ENCODE data around the gene IGHMBP2.
"Not testable (repeated sequence)": the region's sequence is repeated elsewhere in the genome, so short reads cannot be mapped to it uniquely, and the experiment has no call there.

Gene IGHMBP2

GRCh38 chr11:68903288-68904247 lies at the start of gene IGHMBP2, which contains the start of gene MRPL21:
TSS of gene IGHMBP2 (plus strand) at chr11:68903891. CDS start at chr11:68903953, 62 bp downstream.
TSS of gene MRPL21 (minus strand) at chr11:68903832. CDS start at chr11:68903810, 22 bp downstream.
- DNase-seq: peak; percentile 86

DNA sequence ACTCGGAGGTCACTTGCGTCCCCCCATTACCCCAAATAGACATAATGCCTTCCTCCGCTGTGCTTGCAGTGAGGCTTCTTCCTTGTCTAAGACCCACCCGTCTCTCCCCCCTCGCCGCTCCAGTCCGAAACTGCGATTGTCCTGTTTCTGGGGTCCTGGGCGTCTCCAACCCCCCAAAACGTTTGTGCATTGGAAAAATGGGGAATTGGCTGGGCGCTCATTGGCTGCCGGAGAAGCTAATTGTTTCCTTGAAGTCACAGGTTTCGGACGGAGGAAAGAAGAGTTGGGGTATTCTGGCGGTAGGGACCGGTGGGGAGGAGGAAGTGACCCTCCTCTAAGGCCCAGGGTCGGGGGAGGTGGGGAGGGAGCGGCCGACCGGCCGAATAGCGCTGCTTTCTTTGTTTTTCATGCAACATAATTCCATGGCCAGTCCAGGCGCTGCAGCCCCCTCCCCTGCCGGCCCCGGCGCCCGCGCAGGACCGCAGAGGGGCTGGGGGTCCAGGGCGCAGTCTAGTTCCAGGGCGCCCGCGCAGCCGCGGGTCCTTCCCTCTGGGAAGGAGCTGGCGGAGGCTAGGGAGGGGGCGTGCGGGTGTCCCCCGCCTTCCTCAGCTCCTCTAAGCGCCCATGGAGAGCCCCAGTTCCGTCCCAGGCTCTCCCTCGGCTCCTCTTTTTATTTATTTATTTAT lies 49.3 kb upstream of the IGHMBP2 start:
- no peak for DNase-seq

DNA sequence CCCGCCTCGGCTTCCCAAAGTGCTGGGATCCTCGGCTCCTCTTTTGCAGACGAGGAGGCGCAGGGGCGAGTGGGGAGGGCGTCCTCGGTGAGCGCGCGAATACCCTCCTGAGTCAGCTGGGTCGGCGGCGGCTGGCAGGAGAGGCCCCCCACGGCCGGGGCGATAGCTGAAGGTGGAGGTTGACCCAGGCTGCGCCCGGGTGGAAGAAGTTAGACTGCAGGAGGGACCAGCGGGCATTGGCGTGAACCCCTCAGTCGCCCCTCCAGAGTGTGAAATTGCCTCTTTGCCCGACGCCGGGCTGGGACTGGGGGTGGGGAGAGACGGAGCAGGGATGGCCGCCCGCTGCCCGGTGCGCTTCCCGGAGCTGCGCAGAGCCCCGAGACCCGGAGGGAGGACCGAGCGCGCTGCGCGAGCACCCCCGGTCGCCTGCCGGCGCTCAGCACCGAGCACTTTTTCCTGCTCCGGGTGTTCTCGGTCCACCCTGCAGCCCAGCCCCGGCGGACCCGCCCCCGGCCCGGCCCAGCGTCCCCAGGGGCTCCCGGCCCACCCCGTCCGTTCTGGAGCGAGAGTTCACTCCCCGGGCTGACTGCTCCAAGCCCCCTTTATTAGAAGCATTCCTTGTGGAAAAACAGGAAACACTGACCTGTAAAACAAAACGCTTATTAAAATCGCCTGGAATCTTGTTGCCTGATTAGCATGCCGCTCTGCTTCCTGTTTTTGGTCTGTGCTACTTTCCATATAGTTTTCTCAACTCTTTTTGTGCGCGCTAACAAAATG lies 48.3 kb upstream of the IGHMBP2 start:
- no peak for DNase-seq

GRCh38 chr11:68856425-68857030 lies 47.2 kb upstream of the IGHMBP2 start:
- not testable (repeated sequence) for DNase-seq

DNA sequence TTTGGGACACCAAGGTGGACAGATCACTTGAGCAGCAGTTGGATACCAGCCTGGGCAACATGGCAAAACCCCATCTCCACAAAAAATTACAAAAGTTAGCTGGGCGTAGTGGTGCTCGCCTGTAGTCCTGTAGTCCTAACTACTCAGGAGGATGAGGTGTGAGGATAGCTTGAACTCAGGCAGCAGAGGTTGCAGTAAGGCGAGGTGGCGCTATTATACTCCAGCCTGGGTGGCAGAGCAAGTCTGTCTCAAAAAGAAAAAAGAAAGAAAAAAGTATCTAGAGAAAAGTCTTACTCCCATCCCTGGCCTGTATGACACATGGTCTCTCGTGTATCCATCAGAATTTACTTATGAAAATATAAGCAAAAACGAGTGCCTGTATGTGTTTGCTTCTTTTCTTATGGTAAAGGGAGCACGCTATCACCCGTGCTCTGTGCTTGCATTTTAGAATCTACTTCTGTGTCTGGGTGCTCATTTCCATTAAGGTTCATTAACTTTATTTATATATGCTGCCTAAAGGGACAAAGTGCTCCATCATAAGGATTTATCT lies 46.6 kb upstream of the IGHMBP2 start:
- DNase-seq: no peak

GRCh38 chr11:68859123-68859522 lies 44.6 kb upstream of the IGHMBP2 start:
- DNase-seq: no peak

DNA sequence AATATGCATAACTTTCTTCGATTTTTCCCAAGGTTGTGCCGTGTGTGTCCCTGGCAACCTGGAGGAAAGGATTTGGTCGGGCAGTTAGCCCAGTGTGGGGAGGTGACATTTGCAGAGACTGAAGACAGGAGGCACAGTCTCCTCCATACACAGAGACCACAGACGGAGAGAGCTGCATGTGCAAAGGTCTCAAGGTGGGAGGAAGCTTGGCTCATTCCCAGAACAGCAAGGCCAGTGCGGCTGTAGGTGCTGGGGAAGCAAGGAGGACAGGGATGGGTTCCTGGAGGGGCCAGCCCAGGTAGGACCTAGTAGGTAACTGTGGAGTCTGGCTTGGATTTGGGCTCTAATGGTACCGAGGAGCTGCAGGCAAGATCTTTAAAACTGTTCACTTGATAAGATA lies 41.3 kb upstream of the IGHMBP2 start:
- no peak for DNase-seq

DNA sequence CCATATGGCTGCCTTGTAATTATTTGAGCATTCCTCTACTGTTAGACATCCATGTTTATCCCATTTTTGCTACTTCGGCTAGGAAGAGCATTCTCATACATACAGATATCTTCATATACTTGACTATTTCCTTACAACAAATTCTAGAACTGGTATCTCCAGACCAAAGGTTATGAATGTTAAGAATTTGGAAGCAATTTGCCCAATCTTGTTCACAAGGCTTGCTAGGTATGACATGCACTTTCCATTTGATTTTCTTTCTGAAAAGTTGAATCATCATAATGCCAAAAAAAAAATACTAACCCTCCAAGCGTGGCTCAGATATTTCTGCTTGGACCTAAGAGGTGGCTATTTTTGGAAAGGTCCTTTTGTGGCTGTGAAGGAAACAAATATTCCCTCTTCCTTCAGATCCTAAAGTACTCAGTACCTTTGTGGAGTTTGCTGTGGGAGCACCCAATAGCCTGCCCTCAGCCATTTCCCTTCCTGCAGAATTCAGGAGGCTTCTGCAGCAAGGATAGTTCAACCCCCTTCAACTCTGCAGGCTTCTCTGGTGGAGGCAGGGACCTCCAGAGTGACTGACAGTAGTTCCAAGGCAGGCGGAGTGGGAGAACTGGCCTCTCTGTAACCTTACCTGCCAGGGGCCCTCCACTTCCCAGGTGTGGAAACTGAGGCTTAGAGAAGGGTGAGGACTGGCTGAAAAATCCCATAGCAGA lies 40.0 kb upstream of the IGHMBP2 start:
- DNase-seq: no peak

DNA sequence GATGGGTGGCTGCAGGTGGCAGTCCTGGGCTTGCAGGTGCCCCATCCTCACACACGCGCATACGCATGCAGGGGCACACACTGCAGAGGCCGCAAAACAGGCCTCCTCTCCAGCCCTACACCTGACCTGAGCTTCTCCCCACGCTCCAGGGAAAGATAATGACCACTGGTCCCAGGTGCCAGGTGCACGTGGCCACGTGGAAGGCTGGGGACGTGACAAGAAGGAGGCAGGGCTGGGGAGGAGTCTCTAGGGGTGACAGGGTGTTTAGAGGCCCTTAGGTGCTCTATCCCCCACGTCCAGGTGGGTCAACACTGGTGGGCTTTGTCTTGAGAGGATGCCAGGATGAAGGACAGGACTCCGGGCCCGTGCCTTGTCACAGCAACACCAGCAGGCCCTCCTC lies 38.5 kb upstream of the IGHMBP2 start:
- DNase-seq: no peak

GRCh38 chr11:68867066-68867465 lies 36.6 kb upstream of the IGHMBP2 start:
- DNase-seq: no peak

GRCh38 chr11:68868221-68868835 lies 35.4 kb upstream of the IGHMBP2 start:
- no peak for DNase-seq

- DNase-seq: no peak
These were observed 33.2 kb upstream of the IGHMBP2 start for GRCh38 chr11:68870470-68870869.

GRCh38 chr11:68872216-68873003 lies 31.3 kb upstream of the IGHMBP2 start:
- DNase-seq: no peak

GRCh38 chr11:68878022-68878421 lies 25.7 kb upstream of the IGHMBP2 start:
- DNase-seq: no peak

DNA sequence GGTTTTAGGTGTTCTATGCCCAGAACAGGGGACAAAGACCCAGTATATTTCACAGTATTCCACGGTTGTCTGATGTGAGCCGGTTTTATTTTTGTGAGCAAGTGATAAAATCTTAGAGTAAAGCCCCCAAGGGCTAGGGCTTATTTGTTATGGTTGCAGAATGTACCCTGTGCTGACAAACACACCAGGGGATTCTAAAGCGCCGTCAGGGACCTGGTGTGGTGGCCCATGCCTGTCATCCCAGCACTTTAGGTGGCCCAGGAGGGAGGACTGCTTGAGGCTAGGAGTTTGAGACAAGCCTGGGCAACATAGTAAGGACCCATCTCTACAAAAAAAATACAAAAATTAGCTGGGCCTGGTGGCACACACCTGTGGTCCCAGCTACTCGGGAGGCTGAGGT lies 22.8 kb upstream of the IGHMBP2 start:
- no peak for DNase-seq

DNA sequence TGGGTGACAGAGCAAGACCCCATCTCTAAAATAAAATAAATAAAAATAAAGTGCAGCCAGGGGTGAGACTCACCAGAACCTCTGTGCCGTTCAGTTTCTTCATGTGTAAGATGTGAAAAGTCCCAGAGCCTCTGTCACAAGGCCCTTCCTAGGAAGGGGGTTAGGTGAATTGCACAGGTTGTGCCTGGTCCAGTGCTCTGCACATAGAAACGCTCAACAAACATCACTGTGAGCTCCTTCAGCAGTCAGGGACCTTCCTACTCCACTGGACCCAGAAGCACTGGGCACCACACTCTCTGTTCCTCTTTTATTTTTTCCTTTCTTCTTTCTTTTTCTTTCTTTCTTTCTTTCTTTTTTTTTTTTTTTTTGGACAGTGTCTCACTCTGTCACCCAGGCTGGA lies 22.4 kb upstream of the IGHMBP2 start:
- no peak for DNase-seq

- DNase-seq: no peak
These were observed 21.3 kb upstream of the IGHMBP2 start for GRCh38 chr11:68882391-68882790.

- not testable (repeated sequence) for DNase-seq
These were observed 18.9 kb upstream of the IGHMBP2 start for GRCh38 chr11:68884827-68885226.

GRCh38 chr11:68889948-68890446 lies 13.7 kb upstream of the IGHMBP2 start:
- no peak for DNase-seq
